ENCODE measurements around the gene DHX40. TPM values are rescaled to one million over a fixed set of nuclear protein-coding genes. Genes with fewer than 3 reads are reported as not detected.

The DHX40 gene
- total RNA-seq, 1 experiment from 2014 or later: 32.7 TPM

- no TSS peak for BruUV-seq (replicated peaks)
- CTCF ChIA-PET: no interaction called here
- POLR2A ChIA-PET: no interaction called here
Observed at GRCh38 chr17:59525668-59526067, 39.7 kb upstream of the DHX40 start.

GRCh38 chr17:59526451-59526850 lies 39.0 kb upstream of the DHX40 start:
- H3K27me3 Mint-ChIP-seq (ENCODE audit: insufficient read depth, unreplicated experiment): peaks cover 1% of the 10 kb centered on the region
- no TSS peak for BruUV-seq (replicated peaks)
- Histone ChIP-seq H3K4me3 (ENCODE audit: low read depth, low read length) (no peak overlapping the region), H3K36me3 (ENCODE audit: control insufficient read depth, insufficient read depth, low read length) (no peaks in the 10 kb centered on the region), H3K9me3 (no peaks in the 10 kb centered on the region), H3K27me3 (replicated peaks; ENCODE audit: control insufficient read depth, insufficient read depth, low read length) (no peaks in the 10 kb centered on the region), H3K4me1 (0 out of 2 replicates have a peak, but pooled peaks cover 2% of the 10 kb centered on the region)
- no peak overlapping the region for H3K27ac Mint-ChIP-seq (ENCODE audit: unreplicated experiment)
- H3K36me3 Mint-ChIP-seq (ENCODE audit: insufficient read depth, unreplicated experiment): no peaks in the 10 kb centered on the region
- CTCF ChIA-PET: no interaction called here
- H3K4me3 Mint-ChIP-seq (ENCODE audit: unreplicated experiment): no peak overlapping the region
- POLR2A ChIA-PET: interaction anchor here (0.6 kb wide), 1 partner anchor 38 kb away, joined by 3 read pairs; no protein-coding TSS in a partner anchor
- H3K4me1 Mint-ChIP-seq (ENCODE audit: low read depth, unreplicated experiment): peaks cover 12% of the 10 kb centered on the region
- no peak for DNase-seq
- no peaks in the 10 kb centered on the region for H3K9me3 Mint-ChIP-seq (ENCODE audit: unreplicated experiment)
- no peak for TF ChIP-seq CTCF (IDR thresholded peaks at IDR 0.05; ENCODE audit: insufficient read depth in 1 of 2, low read depth in 1 of 2, low read length in 1 of 2, severe bottlenecking in 1 of 2, unreplicated experiment in 1 of 2)
- intact Hi-C loops (cut with micrococcal nuclease; ENCODE audit: unreplicated experiment): loop anchor here (10.0 kb wide), 2 partner anchors 118 to 178 kb away; partner anchors contain the start of genes PTRH2 and VMP1

More at GRCh38 chr17:59525668-59526067, 39.7 kb upstream of the DHX40 start:
- Mint-ChIP-seq H3K4me3 (ENCODE audit: unreplicated experiment) (no peak overlapping the region), H3K9me3 (ENCODE audit: unreplicated experiment) (no peaks in the 10 kb centered on the region), H3K27me3 (ENCODE audit: insufficient read depth, unreplicated experiment) (peaks cover 3% of the 10 kb centered on the region), H3K36me3 (ENCODE audit: insufficient read depth, unreplicated experiment) (no peaks in the 10 kb centered on the region), H3K4me1 (ENCODE audit: low read depth, unreplicated experiment) (peaks cover 16% of the 10 kb centered on the region), H3K27ac (ENCODE audit: unreplicated experiment) (no peak overlapping the region)
- Histone ChIP-seq H3K27me3 (replicated peaks; ENCODE audit: control insufficient read depth, insufficient read depth, low read length) (no peaks in the 10 kb centered on the region), H3K36me3 (ENCODE audit: control insufficient read depth, insufficient read depth, low read length) (no peaks in the 10 kb centered on the region), H3K4me1 (no peaks in the 10 kb centered on the region), H3K9me3 (no peaks in the 10 kb centered on the region), H3K4me3 (ENCODE audit: low read depth, low read length) (no peak overlapping the region)
- no peak for DNase-seq
- no peak for TF ChIP-seq CTCF (IDR thresholded peaks at IDR 0.05; ENCODE audit: insufficient read depth in 1 of 2, low read depth in 1 of 2, low read length in 1 of 2, severe bottlenecking in 1 of 2, unreplicated experiment in 1 of 2)
- intact Hi-C loops (cut with micrococcal nuclease; ENCODE audit: unreplicated experiment): loop anchor here (10.0 kb wide), 2 partner anchors 119 to 179 kb away; partner anchors contain the start of genes PTRH2 and VMP1

GRCh38 chr17:59527325-59527917 lies 38.0 kb upstream of the DHX40 start:
- Histone ChIP-seq H3K36me3 (ENCODE audit: control insufficient read depth, insufficient read depth, low read length) (no peaks in the 10 kb centered on the region), H3K27me3 (replicated peaks; ENCODE audit: control insufficient read depth, insufficient read depth, low read length) (no peaks in the 10 kb centered on the region), H3K4me1 (0 out of 2 replicates have a peak, but pooled peaks cover 5% of the 10 kb centered on the region), H3K9me3 (no peaks in the 10 kb centered on the region), H3K4me3 (ENCODE audit: low read depth, low read length) (no peak overlapping the region)
- BruUV-seq (replicated peaks): no TSS peak
- ChIA-PET CTCF (interaction anchor here (0.7 kb wide), 1 partner anchor 22 kb away, joined by 3 read pairs; no protein-coding TSS in a partner anchor), POLR2A (interaction anchor here (0.6 kb wide), 3 partner anchors 11 to 397 kb away, joined by 3 to 4 read pairs (median 3); no protein-coding TSS in a partner anchor)
- peak in 1 of 2 experiments; percentile 41 for DNase-seq
- Mint-ChIP-seq H3K36me3 (ENCODE audit: insufficient read depth, unreplicated experiment) (no peaks in the 10 kb centered on the region), H3K27me3 (ENCODE audit: insufficient read depth, unreplicated experiment) (no peaks in the 10 kb centered on the region), H3K9me3 (ENCODE audit: unreplicated experiment) (no peaks in the 10 kb centered on the region), H3K4me3 (ENCODE audit: unreplicated experiment) (no peak overlapping the region), H3K4me1 (ENCODE audit: low read depth, unreplicated experiment) (peaks cover 8% of the 10 kb centered on the region), H3K27ac (ENCODE audit: unreplicated experiment) (no peak overlapping the region)
- no peak for TF ChIP-seq CTCF (IDR thresholded peaks at IDR 0.05; ENCODE audit: insufficient read depth in 1 of 2, low read depth in 1 of 2, low read length in 1 of 2, severe bottlenecking in 1 of 2, unreplicated experiment in 1 of 2)
- intact Hi-C loops (cut with micrococcal nuclease; ENCODE audit: unreplicated experiment): loop anchor here (10.0 kb wide), 2 partner anchors 117 to 177 kb away; partner anchors contain the start of genes PTRH2 and VMP1

Data from Caco-2 (cell line).